GF-D8 (cell line): ENCODE results near the gene CDH13.

ENCODE experiments used
- DNase-seq: peaks from one replicate; lab custom pipeline; 2025; lab: John Stamatoyannopoulos, UW

The CDH13 gene

DNA sequence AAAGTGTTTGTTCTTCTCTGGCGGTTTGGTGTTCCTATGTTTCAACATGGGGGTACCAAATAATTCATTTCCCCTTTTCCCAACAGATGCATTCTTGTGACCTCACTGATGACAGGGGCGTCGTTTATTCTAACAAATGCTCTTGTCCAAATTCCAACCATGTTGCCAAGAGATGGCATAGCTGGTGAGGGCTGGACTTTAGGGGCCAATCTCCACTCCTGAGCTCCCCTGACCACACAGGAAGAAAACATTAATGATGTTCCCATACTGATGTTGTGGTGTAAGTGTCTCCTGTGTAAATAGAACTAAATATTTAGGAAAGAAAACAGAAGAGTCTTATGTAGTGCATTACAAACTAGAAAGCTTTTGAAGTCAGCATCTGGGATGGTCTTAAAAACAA is 431.6 kb downstream of the CDH13 start:
- no peak for DNase-seq

DNA sequence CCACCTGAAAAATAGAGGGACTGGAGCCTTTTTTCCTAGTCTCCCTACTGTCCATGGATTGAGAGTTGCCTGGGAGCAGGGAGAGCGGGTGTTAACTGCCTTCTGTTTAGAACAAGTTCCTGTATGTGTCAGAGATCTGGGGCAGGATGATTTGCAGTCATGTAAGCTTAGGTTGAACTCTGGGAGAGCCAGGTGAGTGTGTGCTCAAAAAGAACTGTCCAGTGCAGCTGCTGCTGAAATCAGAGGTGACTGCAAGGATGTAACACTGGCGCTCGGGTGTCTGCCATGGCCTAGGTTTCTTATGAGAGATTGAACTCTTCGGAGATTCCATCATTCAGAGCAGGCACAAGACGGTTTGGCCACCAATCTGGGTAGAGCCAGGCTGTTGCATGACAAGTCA is 432.5 kb downstream of the CDH13 start:
- no peak for DNase-seq

GRCh38 chr16:83066011-83066410 is 439.2 kb downstream of the CDH13 start:
- DNase-seq = no peak

- no peak for DNase-seq
Observed at GRCh38 chr16:83066881-83067280, 440.1 kb downstream of the CDH13 start.

- no peak for DNase-seq
Observed at GRCh38 chr16:83068686-83069085, 441.9 kb downstream of the CDH13 start.

DNA sequence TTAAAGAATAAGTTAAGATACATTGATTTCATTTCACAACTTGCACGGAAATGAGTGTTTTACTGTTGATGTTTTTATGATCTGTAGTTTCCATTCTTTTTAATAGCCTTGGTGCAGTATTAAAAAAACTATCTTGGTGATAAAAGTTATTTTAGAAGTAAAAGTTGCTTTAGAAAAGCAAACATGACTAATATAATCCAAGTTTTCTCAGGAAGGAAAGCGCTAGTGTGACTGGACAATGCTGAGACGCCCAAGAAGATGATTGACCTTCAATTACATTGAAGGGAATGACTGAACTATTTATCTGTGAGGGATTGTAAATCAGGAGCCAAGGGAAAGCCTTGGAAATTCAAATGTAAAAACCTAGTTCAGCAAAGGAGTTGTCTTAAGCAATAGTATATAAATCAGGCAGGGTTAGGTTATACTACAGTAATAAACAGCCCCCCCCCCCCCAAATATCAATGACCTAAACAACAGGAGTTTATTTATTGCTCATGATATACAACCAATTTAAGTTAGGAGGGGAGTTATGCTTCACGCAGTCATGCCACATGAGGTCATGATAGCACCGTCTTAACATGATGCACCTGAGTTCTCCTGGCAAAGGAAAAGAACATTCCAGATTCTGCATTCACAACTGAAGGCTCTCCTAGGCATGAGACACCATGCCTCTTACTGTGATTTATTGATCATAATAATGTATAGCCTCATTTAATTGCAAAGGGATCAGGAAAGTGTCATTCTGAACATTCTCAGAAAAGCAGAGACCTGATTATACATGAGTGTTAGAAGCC is 443.8 kb downstream of the CDH13 start:
- DNase-seq = no peak

DNA sequence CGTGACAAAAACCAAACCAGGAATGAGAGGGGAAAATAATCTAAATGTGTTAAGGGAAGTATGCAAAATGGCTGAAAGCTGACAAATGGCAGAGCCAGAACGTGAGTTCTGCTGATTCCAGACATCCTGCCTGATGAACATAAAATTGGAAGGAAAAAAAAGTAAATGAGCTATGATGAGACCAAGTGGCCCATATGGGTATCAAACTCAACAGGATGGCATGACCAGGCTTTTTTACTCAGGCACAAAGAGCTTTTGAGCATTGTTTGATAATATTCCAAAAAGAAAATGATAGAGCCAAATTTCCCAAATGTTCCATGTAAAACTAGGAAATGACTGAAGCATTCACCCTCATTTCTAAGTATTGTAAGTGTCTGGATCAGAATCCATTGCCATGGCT is 449.2 kb downstream of the CDH13 start:
- no peak for DNase-seq

DNA sequence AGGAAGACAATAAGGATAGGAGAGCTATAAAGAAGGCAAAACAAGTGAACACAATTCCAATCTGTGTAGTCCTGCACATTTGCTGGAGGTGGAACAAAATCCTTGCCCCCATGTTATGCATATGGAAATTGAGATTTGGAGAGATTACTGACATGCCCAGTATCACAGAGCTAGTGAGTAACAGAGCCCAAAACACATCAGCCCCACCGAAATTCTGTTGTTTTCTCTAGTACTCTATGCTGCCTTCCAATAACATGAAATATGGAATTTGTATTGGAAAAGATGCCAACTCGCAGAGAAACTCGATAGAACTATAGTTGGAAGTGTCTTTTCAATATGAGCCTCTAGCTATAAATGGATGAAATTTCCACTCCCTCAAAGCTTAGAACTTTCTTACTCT is 456.6 kb downstream of the CDH13 start:
- no peak for DNase-seq

DNA sequence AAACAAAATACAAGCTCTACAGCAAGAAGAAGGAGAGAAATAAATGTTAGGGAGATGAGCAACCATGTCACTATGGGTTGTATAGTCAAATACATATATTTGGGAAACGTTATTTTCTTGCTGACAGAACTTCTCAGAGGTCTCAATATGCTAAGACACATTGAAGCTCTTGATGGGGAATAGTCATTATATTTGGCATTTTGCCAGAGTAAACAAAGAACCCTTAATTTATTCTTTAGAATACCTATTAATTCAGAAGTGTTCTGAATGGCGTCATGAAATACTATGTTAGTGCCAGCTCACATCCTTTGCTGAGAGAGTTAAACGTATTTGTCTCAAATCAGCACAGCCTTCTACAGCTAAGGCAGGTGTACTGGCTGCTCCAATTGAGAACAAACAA is 458.9 kb downstream of the CDH13 start:
- no peak for DNase-seq

GRCh38 chr16:83095941-83096692 is 469.3 kb downstream of the CDH13 start:
- no peak for DNase-seq

- no peak for DNase-seq
Observed at GRCh38 chr16:83098536-83098935, 471.8 kb downstream of the CDH13 start.

DNA sequence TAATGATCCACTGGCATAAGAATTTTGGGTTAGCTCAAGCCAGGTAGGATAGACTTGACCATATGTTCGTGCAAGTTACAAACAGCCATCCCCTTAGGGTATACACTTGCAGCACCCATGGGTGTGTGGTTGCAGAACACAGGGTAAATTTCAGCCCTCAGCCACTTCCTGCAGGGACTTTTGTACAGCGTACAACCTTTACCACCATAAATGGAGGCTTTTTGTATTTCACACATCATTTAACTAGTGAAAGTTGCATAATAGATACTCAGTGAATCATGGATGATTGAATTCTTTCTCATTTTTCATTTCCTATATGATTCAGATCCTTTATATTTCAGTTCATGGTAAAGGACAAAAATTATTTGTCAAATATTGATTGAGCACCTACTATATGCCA is 473.9 kb downstream of the CDH13 start:
- DNase-seq = no peak

DNA sequence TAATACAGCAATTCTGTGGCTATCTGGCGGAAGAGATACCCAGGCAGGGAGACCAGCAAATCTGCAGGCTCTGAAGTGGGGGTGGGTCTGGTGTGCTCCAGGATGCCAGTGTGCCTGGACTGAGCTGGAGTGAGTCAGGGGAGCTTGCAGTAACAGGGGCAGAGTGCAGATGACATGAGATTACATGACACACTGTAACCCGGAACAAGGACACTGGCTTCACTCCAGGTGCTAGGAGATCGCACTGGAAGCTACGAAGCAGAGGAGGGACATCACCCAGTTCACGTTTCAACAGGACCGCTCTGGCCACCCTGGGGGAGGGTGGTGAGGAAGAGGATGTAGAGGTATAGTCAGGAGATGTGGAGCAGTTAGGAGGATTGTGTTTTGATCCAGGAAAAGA is 475.6 kb downstream of the CDH13 start:
- DNase-seq = no peak

DNA sequence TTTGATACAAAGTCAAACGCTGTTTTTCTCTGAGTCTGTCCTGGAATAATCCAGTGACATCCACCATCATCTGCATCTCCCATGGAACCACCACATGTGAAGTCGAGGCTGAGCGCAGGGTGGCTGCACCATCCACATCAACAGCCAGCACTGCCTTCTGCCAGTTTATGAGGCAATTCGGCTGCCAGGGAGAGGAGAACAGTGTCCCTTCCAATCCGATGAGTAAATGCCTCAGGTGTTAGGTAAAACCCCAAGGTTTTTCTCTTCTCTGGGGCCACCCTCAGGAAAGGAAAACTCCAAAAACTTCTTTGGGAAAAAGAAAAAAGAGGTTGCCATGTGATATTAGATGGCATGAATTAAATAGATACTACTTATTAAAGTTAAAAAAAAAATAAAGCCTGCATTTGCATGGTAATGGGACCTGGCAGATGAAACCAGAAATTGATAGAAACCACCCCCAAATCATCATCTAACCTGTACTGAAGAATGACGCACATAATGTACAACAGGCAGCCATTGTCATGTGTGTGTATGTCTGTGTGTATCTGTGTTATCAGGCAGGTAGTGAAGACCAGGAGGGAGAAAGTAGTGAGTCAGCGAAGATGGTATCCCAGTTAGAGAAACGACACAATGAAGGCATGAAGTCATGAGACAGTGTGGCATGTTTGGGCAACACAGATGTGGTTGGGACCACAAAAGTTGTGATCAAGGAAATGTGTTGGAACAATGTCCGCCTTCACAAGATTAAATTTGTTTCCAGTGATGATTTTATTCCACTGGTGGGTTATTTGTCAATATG is 478.7 kb downstream of the CDH13 start:
- DNase-seq = no peak

- no peak for DNase-seq
Observed at GRCh38 chr16:83109490-83110125, 482.8 kb downstream of the CDH13 start.

GRCh38 chr16:83110269-83110668 is 483.5 kb downstream of the CDH13 start:
- DNase-seq = no peak

- no peak for DNase-seq
Observed at GRCh38 chr16:83113317-83113716, 486.5 kb downstream of the CDH13 start.

DNA sequence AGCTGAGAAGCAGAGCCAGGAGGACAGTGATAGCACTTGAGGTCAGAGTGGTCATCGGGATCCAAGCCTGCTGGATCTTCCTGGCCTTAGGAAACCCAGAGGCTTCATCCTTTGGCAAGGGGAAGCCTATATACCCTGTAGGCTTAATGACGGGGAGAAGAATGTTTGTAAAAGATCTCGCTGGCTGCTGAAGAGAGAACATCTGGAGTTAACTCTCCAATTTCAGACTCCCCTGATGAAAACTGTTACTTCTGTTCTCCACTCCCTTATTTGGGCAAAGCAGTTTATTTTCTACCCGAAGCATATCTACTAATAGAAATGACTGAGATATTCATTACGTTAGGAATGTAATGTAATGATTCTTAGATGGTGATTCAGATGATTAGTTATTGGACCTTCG is 487.0 kb downstream of the CDH13 start:
- no peak for DNase-seq

DNA sequence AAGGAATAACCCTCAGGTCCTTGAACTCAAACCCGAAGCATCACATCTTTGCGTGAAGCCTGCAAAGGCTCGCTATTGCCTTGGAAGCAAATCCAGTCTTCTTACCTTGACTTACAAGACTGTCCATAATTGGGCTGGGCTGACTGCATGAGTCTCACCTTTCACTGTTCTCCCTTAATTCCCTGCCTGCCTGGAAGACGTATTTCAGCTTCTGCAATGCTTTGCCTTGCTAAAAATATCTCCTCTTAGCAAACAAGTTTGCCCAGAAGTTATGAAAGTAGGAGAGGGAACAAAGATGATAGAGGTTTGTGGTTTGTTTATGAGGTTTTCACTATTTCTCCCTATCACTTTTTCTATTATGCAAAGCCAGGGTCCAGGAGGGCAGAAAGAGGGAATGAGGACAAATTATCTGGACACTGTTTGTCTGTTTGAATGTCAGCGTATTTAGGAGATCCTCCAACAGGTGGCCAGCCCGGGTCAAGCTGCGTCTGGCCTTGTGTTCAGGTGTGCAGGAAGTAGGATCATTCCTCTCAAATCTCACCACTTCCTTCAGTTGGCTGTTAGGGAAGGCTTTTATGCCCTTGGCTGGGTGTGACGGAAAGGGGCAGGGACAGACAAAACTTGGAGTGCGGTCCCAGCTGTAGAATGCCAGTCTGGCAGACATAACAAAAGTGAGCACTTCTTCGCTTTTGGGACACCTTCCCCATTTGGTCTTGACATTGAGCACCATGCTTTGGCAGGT is 488.9 kb downstream of the CDH13 start:
- no peak for DNase-seq

GRCh38 chr16:83116274-83116892 is 489.6 kb downstream of the CDH13 start:
- no peak for DNase-seq

GRCh38 chr16:83117810-83118209 is 491.0 kb downstream of the CDH13 start:
- no peak for DNase-seq
